Measurements from ENCODE around the gene LTBP2.

GRCh38 chr14:74620497-74620921 lies 8.5 kb upstream of the LTBP2 start:
- no peak for TF ChIP-seq CTCF (IDR thresholded peaks at IDR 0.05)
- TF ChIP-seq POLR2A (IDR thresholded peaks at IDR 0.05) = no peak

Measured in thyroid gland (tissue), 4 donors.